ENCODE data around the gene WDR74. TPM values are rescaled to one million over a fixed set of nuclear protein-coding genes. Genes with fewer than 3 reads are reported as not detected.
A peak's percentile ranks its signal among the peaks of the same experiment; 100 is the strongest.

WDR74 gene
- total and polyA plus RNA-seq, 9 of the 15 experiments (the other 6 are each of a cell fraction or from before 2014, with no cell fraction given) = 32.7 to 210 (median 114) TPM

- peak; percentile 78 for TF ChIP-seq THAP12 (CRISPR knock-in tag; IDR thresholded peaks at IDR 0.05)
- 0 out of 2 replicates have a peak, but pooled peaks have one; percentile 55 for TF ChIP-seq THRB (CRISPR knock-in tag; conservative IDR thresholded peaks at IDR 0.05)
- TF ChIP-seq ZFX (CRISPR knock-in tag; IDR thresholded peaks at IDR 0.05) = peak; percentile 90
- TF ChIP-seq ZFP30 (CRISPR knock-in tag; IDR thresholded peaks at IDR 0.05; ENCODE audit: borderline replicate concordance) = no peak
- TF ChIP-seq ZNF316 (IDR thresholded peaks at IDR 0.05) = no peak
- no peak; a peak in 1 of 4 replicates for TF ChIP-seq FOXK2 (conservative IDR thresholded peaks at IDR 0.05 in 1 of 2, IDR thresholded peaks at IDR 0.05 in 1 of 2; ENCODE audit: low read depth in 2 of 2)
- no peak for TF ChIP-seq DDX20 (tag; IDR thresholded peaks at IDR 0.05; ENCODE audit: low read depth)
- TF ChIP-seq PPARD (CRISPR knock-in tag; IDR thresholded peaks at IDR 0.05) = no peak
- no peak; the same call in 1 of the 2 replicates for TF ChIP-seq ATF2 (CRISPR knock-in tag; IDR thresholded peaks at IDR 0.05)
- TF ChIP-seq FOXA1 (IDR thresholded peaks at IDR 0.05; ENCODE audit: borderline replicate concordance) = no peak
- no peak for TF ChIP-seq MTF1 (CRISPR knock-in tag; IDR thresholded peaks at IDR 0.05; ENCODE audit: borderline replicate concordance)
- no peak for TF ChIP-seq SIX5 (IDR thresholded peaks at IDR 0.05; ENCODE audit: borderline replicate concordance in 1 of 2, insufficient read depth in 1 of 2, low read depth in 1 of 2, low read length in 2 of 2)
- no peak for TF ChIP-seq ZNF512 (tag; IDR thresholded peaks at IDR 0.05)
- TF ChIP-seq MCM3 (IDR thresholded peaks at IDR 0.05) = no peak
- TF ChIP-seq CBX2 (IDR thresholded peaks at IDR 0.05; ENCODE audit: insufficient read depth, low read length, poor library complexity, severe bottlenecking) = no peak
- TF ChIP-seq HOMEZ (CRISPR knock-in tag; IDR thresholded peaks at IDR 0.05) = no peak
- TF ChIP-seq ARNT (IDR thresholded peaks at IDR 0.05) = 0 out of 4 replicates have a peak, but pooled peaks of 1 of the 2 experiments have one; percentile 69
- TF ChIP-seq HDAC8 (tag; IDR thresholded peaks at IDR 0.05) = no peak; the same call in 1 of the 2 replicates
- TF ChIP-seq SMAD3 (CRISPR knock-in tag; conservative IDR thresholded peaks at IDR 0.05) = 0 out of 2 replicates have a peak, but pooled peaks have one; percentile 11
Observed at GRCh38 chr11:62880803-62881578, 41.6 kb upstream of the WDR74 start, which contains the start of gene SLC3A2 (continued).

Data from K562 (cell line).